Measurements from ENCODE around the gene EIF5B. TPM values are rescaled to one million over a fixed set of nuclear protein-coding genes. Genes with fewer than 3 reads are reported as not detected.
A peak's percentile ranks its signal among the peaks of the same experiment; 100 is the strongest.

The EIF5B gene
- total RNA-seq, 1 experiment from 2014 or later = 78.7 TPM

DNA sequence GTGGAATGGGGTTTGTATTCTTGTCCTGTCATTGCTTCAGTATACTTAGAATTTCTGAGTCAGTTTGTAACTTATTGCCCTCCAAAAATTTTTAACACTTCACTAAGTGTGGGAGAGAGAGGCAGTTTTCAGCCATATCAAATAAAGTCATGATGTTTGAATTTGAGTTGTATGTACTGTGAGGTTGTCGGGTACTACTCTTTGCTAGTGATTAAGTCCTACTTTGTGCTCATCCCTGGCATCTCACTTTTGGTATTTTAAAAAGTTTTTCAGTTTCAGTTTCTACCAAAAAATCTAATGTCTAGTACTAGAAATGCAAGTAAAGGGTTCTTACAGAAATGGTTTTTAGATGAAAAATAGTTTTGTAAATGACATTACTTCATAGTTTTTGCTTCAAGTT lies 40.7 kb downstream of the EIF5B start:
- CTCF ChIA-PET = no interaction called here
- Histone ChIP-seq H3K4me3 (ENCODE audit: low read depth, low read length, poor library complexity, severe bottlenecking) (no peak overlapping the region), H3K9me3 (ENCODE audit: low read depth, low read length, poor library complexity, severe bottlenecking) (no peaks in the 10 kb centered on the region), H3K27ac (ENCODE audit: low read depth, low read length, poor library complexity, severe bottlenecking) (no peak overlapping the region), H3K4me1 (ENCODE audit: insufficient read depth, low read length, poor library complexity, severe bottlenecking) (peaks cover 6% of the 10 kb centered on the region), H3K27me3 (replicated peaks; ENCODE audit: insufficient read depth, low read depth, low read length, poor library complexity) (no peaks in the 10 kb centered on the region), H3K36me3 (ENCODE audit: insufficient read depth, low read length, poor library complexity, severe bottlenecking) (peaks cover 85% of the 10 kb centered on the region)
- BruUV-seq (replicated peaks) = no TSS peak
- intact Hi-C loops (cut with micrococcal nuclease; ENCODE audit: unreplicated experiment) = no loop called here
- TF ChIP-seq CTCF (conservative IDR thresholded peaks at IDR 0.05; ENCODE audit: low read depth, low read length) = no peak
- TF ChIP-seq EZH2 (IDR thresholded peaks at IDR 0.05; ENCODE audit: borderline replicate concordance, low read depth, low read length, poor library complexity, severe bottlenecking) = no peak
- no peak for DNase-seq (ENCODE audit: low spot score)
- POLR2A ChIA-PET (ENCODE audit: low non-redundant PET) = no interaction called here

DNA sequence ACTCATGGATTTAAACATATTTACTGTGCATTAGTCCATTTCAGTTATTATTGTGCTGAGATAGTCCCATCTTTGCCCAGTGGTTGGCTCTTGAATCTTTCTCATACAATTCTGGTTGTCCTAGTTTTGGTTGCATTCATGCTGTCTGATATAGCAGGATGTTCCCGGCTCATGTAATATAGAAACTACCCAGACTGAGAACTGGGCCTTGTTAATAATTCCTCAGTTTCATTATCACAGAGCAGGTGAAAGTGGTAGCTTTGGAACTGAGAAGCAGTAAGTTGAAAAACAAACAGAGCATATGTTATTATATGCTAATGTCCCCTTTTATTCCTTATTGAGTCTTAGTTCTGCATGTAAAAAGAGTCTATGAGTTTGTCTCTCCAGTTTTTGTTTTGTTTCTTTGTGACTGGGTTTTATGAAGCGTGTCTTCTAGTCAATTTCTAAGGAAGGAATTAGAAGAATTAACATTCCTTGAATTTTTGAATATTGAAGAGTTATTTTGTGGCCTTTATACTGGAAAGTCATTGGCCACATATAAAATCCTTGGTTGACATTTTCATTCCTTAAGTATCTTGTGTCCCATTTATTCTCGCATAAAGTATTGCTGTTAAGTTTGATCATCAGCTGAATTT lies 43.3 kb downstream of the EIF5B start:
- BruUV-seq (replicated peaks) = no TSS peak
- TF ChIP-seq CTCF (conservative IDR thresholded peaks at IDR 0.05; ENCODE audit: low read depth, low read length) (no peak), EZH2 (IDR thresholded peaks at IDR 0.05; ENCODE audit: borderline replicate concordance, low read depth, low read length, poor library complexity, severe bottlenecking) (no peak)
- ChIA-PET POLR2A (ENCODE audit: low non-redundant PET) (no interaction called here), CTCF (no interaction called here)
- peak; percentile 27 for DNase-seq (ENCODE audit: low spot score)
- H3K27ac ChIP-seq (ENCODE audit: low read depth, low read length, poor library complexity, severe bottlenecking) = no peak overlapping the region
- intact Hi-C loops (cut with micrococcal nuclease; ENCODE audit: unreplicated experiment) = no loop called here
- H3K4me1 ChIP-seq (ENCODE audit: insufficient read depth, low read length, poor library complexity, severe bottlenecking) = peaks cover 6% of the 10 kb centered on the region
- no peak overlapping the region for H3K4me3 ChIP-seq (ENCODE audit: low read depth, low read length, poor library complexity, severe bottlenecking)
- no peaks in the 10 kb centered on the region for H3K9me3 ChIP-seq (ENCODE audit: low read depth, low read length, poor library complexity, severe bottlenecking)
- H3K27me3 ChIP-seq (replicated peaks; ENCODE audit: insufficient read depth, low read depth, low read length, poor library complexity) = no peaks in the 10 kb centered on the region
- H3K36me3 ChIP-seq (ENCODE audit: insufficient read depth, low read length, poor library complexity, severe bottlenecking) = peaks cover 70% of the 10 kb centered on the region

DNA sequence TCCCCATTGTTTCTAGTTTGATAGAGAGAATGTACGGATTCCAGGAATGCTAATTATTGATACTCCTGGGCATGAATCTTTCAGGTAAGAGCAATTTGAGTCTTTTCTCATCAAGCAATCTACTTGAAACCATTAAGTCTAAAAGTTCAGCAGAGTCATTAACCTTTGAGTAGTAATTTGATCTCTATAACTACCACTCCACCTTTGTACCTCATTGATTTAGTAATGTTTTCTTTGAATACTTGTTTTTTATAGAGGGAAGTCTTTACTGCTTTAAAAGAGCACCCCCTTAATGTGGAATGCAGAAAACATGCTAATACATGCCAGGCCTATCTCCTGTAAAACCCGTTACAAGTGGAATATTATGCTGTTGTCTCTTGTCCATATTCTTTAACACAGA lies 45.0 kb downstream of the EIF5B start:
- intact Hi-C loops (cut with micrococcal nuclease; ENCODE audit: unreplicated experiment) = no loop called here
- CTCF ChIA-PET = no interaction called here
- no peaks in the 10 kb centered on the region for H3K9me3 ChIP-seq (ENCODE audit: low read depth, low read length, poor library complexity, severe bottlenecking)
- H3K36me3 ChIP-seq (ENCODE audit: insufficient read depth, low read length, poor library complexity, severe bottlenecking) = peaks cover 57% of the 10 kb centered on the region
- no peak overlapping the region for H3K27ac ChIP-seq (ENCODE audit: low read depth, low read length, poor library complexity, severe bottlenecking)
- BruUV-seq (replicated peaks) = no TSS peak
- DNase-seq (ENCODE audit: low spot score) = no peak
- POLR2A ChIA-PET (ENCODE audit: low non-redundant PET) = no interaction called here
- peaks cover 6% of the 10 kb centered on the region for H3K4me1 ChIP-seq (ENCODE audit: insufficient read depth, low read length, poor library complexity, severe bottlenecking)
- H3K4me3 ChIP-seq (ENCODE audit: low read depth, low read length, poor library complexity, severe bottlenecking) = no peak overlapping the region
- H3K27me3 ChIP-seq (replicated peaks; ENCODE audit: insufficient read depth, low read depth, low read length, poor library complexity) = no peaks in the 10 kb centered on the region
- TF ChIP-seq CTCF (conservative IDR thresholded peaks at IDR 0.05; ENCODE audit: low read depth, low read length) (no peak), EZH2 (IDR thresholded peaks at IDR 0.05; ENCODE audit: borderline replicate concordance, low read depth, low read length, poor library complexity, severe bottlenecking) (no peak)
